Kidney epithelial cell (primary cell): ENCODE measurements around the gene FMN2. TPM values are rescaled to one million over a fixed set of nuclear protein-coding genes. Genes with fewer than 3 reads are reported as not detected.

ENCODE experiments used
- DNase-seq: peaks from one replicate; pipeline ENCODE4 v3.0.0-alpha.2; 2010; ENCODE audit warnings: low read depth
- H3K27me3 ChIP-seq: 2 replicates; pipeline ENCODE4 v1.6.0; 2011; ENCODE audit warnings: low read length; ENCODE audit not compliant: control insufficient read depth, insufficient read depth
- H3K36me3 ChIP-seq: 2 replicates; pipeline ENCODE4 v1.5.1; 2011; ENCODE audit warnings: low read length; ENCODE audit not compliant: control insufficient read depth, insufficient read depth
- H3K4me3 ChIP-seq: 2 replicates; pipeline ENCODE4 v1.5.1; 2011; ENCODE audit warnings: low read depth, mild to moderate bottlenecking, control low read depth, low read length
- CTCF ChIP-seq: IDR thresholded peaks from 2 replicates; pipeline ENCODE4 v1.5.1; 2011; ENCODE audit warnings: mild to moderate bottlenecking, moderate library complexity, low read length, control low read depth, inconsistent platforms; ENCODE audit not compliant: insufficient read depth, poor library complexity, severe bottlenecking
- total RNA-seq: library from RNA; depleted of rRNA; stranded (reverse); fragments of >200 nt; gene quantifications from 2 replicates; pipeline ENCODE4 v1.2.3, GENCODE V29; 2015

FMN2 gene
- total RNA-seq, 1 donor from 2014 or later = 0.33 TPM

- no peak overlapping the region for H3K4me3 ChIP-seq
- H3K36me3 ChIP-seq = no peaks in the 10 kb centered on the region
- no peak for TF ChIP-seq CTCF
- DNase-seq = no peak
- no peaks in the 10 kb centered on the region for H3K27me3 ChIP-seq
Observed at GRCh38 chr1:240517891-240518290, 426.2 kb downstream of the FMN2 start.

GRCh38 chr1:240522122-240522822, 430.6 kb downstream of the FMN2 start:
- TF ChIP-seq CTCF = no peak

GRCh38 chr1:240524356-240525069, 432.8 kb downstream of the FMN2 start:
- Histone ChIP-seq H3K27me3 (no peaks in the 10 kb centered on the region), H3K36me3 (no peaks in the 10 kb centered on the region), H3K4me3 (no peak overlapping the region)
- DNase-seq = no peak
- no peak for TF ChIP-seq CTCF

More at GRCh38 chr1:240522122-240522822, 430.6 kb downstream of the FMN2 start:
- Histone ChIP-seq H3K27me3 (no peaks in the 10 kb centered on the region), H3K36me3 (no peaks in the 10 kb centered on the region), H3K4me3 (no peak overlapping the region)
- no peak for DNase-seq
